KBM-7 (cell line): ENCODE measurements around the gene HIP1.
"Not testable (repeated sequence)": the region's sequence is repeated elsewhere in the genome, so short reads cannot be mapped to it uniquely, and the experiment has no call there.

Experiments
- DNase-seq: peaks from one replicate; pipeline ENCODE4 v3.0.0-alpha.2; 2015
- in situ Hi-C: fragments of 300-500 bp; cut with MboI; formaldehyde crosslinking; loops from 2 replicates; pipeline ENCODE4 v1.14.3; 2020; ENCODE audit warnings: low sequenced_read_pairs, low pct_unique_long_range_greater_than_20kb, mixed read lengths

HIP1 gene

DNA sequence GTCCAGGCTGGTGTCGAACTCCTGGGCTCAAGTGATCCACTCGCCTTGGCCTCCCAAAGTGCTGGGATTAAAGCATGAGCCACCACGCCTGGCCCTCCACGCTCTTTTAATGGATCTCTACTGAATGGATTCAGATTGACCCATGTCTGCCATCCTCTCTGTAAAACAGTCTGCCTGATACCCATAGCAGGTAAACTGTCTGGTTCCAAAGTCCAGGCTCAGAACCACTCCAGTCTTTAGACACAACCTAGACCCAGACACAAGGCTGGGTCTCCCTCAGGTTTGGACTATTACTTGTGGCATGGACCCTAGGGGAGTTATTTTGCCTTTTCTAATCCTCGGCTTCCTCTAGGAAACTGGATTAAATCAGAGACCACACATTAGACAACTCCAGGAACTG lies 19.1 kb downstream of the HIP1 start:
- no peak for DNase-seq
- in situ Hi-C loops: no loop called here

DNA sequence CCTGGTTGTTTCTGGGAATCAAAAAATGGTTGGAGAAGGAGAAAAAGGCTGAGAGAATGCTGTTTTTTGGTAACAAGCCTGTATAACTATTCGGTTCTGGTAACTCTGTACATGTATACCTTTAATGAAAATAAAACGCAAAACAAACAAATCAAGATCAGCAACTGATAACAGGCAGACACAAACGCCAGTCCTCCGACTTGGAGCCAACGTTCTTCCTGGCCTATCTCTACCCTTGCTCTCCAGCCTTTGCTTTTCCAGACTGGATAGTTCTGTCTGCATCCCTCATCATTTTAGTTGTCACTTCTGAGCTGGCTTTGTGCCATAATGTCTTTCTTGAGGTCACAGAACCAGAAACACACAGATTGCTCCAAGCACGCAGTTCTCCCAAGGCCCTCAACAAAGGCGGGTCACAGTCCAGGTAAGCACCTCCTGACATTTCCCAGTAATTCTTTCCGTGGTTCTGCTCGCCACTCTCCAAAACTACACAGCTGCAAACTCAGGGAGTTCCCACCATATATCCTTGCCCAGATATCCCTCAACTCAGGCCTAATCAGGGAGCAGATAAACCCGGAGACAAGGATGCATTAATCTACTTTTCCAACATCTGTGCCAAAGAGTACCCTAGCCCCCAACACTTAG lies 20.2 kb downstream of the HIP1 start:
- no peak for DNase-seq
- in situ Hi-C loops: no loop called here

DNA sequence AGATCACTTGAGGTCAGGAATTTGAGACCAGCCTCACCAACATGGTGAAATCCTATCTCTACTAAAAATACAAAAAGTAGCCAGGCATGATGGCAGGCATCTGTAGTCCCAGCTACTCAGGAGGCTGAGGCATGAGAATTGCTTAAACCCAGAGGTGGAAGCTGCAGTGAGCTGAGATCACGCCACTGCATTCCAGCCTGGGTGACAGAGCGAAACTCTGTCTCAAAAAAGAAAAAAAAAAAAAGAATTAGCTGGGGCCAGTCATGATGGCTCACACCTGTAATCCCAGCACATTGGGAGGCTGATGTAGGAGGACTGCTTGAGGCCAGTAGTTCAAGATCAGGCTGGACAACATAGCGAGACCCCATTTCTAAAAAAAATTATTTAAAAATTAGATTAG lies 21.0 kb downstream of the HIP1 start:
- in situ Hi-C loops, DNase-seq: not testable (repeated sequence)

DNA sequence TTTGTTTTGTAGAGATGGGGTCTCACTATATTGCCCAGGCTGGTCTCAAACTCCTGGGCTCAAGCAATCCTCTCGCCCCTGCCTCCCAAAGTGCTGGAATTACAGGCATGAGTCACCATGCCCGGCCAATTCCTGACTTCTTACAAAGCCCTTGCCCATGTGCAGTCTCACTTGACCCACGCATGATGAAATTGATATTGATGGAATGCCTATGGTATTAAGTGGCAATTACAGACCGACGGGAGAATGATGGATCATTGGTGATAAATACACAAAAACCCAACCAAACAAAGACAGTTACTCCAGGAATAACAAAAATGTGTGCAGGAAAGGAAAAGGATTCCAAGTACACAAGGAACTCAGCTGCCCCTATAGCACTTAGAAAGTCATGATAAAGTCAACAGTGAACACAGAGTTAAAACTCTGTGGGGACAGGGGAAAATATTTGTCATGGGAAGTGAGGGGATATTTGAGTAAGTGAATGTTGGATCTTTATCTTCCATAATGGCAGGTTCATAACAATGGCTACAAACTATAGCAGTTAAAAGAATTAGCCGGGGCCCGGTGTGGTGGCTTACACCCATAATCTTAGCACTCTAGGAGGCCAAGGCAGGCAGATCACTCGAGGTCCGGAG lies 21.6 kb downstream of the HIP1 start:
- DNase-seq: no peak
- in situ Hi-C loops: no loop called here

DNA sequence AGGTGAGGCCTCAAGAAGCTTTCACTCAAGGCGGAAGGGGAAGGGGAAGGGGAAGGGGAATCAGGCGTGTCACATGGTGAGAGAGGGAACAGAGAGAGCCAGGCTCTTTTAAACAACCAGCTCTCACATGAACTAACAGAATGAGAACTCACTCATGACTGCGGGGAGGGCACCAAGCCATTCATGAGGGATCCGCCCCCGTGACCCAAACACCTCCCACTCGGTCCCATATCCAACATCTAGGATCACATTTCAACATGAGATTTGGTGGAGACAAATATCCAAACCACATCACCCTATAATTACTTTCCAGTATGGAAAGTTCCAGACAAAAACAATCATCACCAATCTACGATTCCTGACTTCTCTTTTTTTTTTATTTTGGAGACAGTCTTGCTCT lies 22.9 kb downstream of the HIP1 start:
- DNase-seq: no peak
- in situ Hi-C loops: no loop called here

DNA sequence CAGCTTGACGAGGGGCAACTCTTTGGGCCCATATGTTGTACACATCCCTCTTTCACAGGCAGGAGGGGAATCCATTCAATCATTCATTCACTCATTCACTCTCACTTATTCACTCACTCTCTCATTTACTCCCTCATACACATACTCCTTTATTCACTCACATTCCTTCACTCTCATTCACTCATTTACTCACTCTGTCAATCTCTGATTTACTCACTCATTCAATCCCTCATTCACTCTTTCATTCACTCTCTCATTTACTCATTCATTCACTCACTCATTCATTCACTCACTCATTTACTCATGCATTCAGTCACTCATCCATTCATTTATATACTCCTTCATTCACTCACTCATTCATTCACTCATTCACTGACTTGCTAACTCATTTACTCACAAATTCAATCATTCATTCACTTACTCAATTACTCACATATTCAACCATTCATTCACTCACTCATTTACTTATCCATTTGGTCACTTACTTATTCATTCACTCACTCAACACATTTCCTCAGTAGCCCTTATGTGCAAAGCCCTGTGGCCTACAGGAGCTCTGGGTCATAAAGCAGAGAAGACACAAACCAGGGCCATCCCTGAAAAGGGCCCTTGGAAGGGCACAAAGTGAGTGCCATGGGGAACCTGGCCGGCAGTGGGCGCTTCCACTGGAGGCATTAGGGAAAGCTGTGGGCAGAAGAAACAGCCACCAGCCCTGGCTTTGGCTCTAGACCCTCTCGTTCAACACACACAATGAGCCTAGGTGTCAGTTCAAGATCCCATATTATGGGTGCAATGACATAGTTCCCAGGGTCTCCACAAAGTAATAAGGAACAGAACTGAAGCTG lies 26.0 kb downstream of the HIP1 start:
- in situ Hi-C loops: no loop called here
- DNase-seq: no peak

DNA sequence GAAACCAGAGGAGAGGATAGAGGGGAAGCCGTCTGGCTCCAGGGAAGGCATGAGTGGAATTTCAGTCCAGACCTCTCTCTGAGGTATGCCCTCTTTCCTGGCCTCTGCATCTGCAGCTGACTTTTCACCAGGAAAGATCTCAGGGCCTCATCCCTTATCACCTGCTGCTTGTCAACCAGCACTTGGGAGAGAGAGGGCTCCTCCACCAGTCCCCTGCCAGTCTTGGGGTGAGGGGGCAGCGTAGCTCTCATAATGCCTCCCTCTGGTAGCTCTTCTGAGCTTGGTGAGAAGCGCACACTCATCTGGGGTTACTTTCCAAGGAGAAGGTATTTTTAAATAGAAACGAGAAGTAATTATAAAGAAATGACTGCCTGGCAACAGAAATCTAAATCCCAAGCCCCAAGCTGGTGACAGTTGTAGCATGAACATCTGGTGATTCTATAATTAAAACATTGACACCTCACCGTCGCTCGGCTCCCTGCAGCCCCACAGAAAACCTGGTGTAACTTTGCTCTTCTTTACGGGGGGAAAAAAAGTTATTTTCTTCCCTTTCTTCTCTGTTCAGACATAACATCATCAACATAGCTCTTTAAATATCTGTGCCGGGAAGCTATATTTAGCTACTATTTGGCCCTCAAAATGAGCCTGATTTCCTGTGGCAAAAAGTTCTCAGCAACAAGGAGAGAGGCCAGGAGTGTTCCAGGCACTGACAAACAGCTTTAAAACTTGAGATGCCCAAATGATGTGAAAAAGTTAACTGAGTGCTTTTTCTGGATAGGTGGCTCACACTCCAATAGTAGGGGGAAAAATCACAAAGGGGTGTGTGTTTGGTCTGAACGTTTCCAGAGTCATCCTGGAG lies 26.9 kb downstream of the HIP1 start:
- DNase-seq: peak; percentile 92
- in situ Hi-C loops: no loop called here

DNA sequence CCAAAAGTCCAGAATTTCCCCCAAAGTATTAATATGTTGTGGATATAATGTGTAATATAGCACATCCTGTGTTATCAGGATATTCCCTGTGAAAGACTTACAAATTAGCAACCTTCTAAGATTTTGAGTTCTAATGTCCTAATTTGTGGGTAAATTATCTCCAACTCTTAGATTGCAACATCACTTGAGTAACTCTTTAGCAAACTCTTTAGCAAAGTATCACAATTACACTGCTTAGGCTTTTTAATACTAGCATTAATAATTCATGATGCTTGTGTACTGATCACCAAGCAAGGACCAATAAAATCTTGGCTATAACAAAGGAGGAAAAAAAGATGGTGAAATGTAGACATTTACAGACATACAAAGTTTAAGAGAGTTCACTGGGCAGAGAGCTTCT lies 27.7 kb downstream of the HIP1 start:
- DNase-seq: no peak
- in situ Hi-C loops: no loop called here

DNA sequence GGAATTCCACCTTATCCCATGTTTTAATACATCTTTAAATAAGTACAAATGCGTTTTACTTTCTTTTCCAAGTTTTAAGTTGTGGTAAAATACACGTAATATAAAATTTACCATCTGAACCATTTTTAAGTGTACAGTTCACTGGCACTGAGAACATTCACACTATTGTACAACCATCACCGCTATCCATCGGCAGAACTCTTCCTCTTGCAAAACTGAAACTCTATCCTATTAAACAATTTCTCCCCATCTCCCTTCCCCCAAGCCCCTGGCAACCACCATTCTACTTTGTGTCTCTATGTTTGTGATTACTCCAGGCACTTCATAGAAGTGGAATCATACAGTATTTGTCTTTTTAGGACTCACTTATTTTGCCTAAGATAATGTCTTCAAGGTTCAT lies 33.8 kb downstream of the HIP1 start:
- no peak for DNase-seq
- in situ Hi-C loops: no loop called here

DNA sequence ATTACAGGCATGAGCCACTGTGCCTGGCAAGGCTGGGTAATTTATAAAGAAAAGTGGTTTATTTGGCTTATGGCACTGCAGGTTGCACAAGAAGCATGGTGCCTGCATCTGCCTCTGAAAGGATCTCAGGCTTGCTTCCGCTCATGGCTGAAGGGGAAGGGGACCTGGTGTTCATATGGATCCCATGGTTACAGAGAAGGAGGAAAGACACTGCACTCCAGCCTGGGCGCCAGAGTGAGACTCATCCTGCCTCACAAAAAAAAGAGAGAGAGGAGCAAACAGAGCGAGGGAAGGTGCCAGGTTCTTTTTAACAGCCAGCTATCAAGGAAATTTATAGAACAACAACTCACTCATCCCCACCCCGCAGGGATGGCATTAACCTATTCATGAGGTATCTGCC lies 36.2 kb downstream of the HIP1 start:
- no peak for DNase-seq
- in situ Hi-C loops: no loop called here

DNA sequence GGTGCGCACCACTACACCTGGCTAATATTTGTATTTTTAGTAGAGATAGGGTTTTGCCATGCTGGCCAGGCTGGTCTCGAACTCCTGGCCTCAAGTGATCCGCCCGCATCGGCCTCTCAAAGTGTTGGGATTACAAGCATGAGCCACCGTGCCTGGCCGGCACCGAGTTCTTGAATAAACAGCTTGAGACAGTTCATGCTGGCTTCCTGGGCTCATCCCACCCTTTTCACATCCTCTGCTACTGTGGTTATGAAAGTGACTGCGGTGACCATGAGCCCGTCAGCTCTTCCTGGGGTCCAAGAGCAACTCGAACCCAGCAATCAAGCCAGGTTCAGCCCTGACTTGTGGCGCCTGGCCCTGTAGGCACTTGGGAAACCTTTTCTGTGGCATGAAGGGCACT lies 38.7 kb downstream of the HIP1 start:
- in situ Hi-C loops: no loop called here
- DNase-seq: no peak

DNA sequence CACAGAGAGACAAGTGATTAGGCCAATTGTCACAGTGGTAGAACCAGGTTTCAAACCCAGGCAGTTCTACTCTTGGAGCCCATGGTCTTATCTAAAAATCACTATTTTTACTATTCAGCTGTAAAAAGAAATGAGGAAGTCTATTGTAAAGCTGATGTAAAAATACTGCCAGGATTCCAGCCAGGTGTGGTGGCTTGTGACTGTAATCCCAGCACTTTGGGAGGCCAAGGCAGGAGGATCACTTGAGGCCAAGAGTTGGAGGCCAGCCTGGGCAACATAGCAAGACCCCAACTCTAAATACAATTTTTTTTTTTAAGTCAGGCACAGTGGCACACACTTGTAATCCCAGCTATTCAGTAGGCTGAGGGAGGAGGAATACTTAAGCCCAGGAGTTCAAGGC lies 40.4 kb downstream of the HIP1 start:
- in situ Hi-C loops: no loop called here

DNA sequence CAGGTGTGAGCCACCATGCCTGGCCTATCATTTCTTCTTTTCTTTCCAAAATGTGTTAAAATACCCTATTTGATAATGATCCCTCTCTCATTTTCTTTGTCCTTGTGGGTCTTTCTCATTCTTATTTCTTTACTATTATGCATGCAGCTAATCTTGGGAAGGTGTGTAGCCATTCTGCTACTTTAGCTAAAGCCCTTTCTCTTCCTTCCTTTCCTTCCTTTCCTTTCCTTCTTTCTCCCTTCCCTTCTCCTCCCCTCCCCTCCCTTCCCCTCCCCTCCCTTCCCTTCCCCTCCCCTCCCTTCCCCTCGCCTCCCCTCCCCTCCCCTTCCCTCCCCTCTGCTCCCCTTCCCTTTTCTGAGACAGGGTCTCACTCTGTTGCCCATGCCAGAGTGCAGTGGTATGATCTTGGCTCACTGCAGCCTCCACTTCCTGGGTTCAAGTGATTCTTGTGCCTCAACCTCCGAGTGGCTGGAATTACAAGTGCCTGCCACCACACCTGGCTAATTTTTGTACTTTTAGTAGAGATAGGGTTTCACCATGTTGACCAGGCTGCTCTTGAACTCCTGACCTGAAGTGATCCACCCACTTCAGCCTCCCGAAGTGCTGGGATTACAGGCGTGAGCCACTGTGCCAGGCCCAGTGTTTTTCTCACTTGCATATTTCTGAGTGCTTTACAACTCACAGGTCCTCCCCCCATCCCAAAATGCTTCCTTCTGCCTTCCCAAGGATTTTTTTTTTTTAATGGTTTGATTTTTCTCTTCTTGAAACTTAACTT lies 42.3 kb downstream of the HIP1 start:
- in situ Hi-C loops: no loop called here
- DNase-seq: no peak

More for the DNA sequence above, 40.4 kb downstream of the HIP1 start:
- no peak for DNase-seq

DNA sequence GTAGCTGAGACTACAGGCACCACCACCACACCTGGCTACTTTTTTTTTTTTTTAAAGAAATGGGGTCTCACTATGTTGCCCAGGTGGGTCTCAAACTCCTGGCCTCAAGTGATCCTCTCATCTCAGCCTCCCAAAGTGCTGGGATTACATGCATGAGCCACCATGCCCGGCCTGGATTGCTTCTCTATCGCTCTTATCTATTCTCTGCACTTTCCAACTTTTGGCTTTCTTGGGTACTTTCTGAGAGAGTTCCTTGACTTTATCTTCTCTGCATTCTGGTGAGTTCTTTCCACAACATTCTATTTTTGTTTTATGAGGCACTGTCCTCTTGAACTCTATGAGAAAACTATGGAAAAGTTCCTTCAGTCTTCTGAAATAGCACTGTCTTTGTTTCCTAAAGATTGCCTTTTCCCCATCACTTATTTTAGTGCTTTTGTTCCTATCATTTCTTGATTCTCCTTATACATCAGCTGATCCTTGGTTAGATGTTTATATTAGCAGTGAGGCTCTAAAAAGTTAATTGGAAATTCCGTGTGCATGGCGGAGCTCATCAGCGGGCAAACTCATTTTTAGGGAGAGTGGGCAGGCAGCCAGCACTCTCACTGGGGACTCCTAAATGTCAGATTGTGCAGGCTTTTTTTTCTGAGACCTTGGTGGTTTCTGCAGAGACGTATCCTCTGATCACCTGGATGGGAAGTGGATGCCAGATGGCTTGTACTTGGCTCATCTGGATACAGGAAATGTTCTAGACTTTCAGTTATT lies 43.9 kb downstream of the HIP1 start:
- in situ Hi-C loops: no loop called here
- DNase-seq: no peak

DNA sequence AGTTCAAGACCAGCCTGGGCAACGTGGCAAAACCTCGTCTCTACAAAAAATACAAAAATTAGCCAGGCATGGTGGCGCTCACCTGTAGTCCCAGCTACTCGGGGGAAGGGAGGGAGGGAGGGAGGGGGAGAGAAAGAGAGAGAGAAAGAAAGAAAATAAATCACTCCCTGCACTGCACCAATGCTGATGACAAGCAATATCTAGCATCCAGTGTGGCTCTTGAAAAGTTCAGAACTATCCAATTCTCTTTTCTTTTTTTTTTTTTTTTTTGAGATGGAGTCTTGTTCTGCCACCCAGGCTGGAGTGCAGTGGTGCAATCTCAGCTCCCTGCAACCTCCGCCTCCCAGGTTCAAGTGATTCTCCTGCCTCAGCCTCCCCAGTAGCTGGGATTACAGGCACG lies 45.1 kb downstream of the HIP1 start:
- in situ Hi-C loops: not testable (repeated sequence)

DNA sequence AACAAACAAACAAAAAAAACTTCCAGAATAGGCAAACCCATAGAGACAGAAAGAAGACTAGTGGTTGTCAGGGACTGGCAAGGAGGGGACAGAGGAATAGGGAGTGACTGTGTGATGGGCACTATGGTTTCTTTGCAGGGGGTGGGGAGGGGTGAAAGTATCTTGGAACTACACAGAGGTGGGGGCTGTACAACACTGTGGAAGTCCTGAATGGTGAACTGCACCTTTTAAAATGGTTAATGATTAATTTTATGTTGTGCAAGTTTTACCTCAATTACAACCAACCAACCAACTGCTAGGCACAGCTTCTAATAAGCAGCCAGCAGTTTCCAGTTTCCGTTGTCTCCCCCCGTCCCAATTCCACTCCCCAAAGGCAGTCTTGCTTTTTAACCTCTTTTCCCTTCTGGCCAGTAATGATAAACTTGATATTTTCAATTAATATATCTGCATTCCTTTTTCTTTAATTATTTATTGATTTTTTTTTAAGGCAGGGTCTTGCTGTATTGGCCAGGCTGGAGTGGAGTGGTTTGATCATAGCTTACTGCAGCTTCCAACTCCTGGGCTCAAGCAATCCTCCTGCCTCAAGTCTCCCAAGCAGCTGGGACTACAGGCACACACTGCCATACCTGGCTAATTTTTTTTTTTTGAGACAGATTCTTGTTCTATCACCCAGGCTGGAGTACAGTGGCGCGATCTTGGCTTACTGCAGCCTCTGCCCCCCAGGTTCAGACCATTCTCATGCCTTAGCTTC lies 46.8 kb downstream of the HIP1 start:
- in situ Hi-C loops: no loop called here
- no peak for DNase-seq

More for the DNA sequence above, 45.1 kb downstream of the HIP1 start:
- not testable (repeated sequence) for DNase-seq

DNA sequence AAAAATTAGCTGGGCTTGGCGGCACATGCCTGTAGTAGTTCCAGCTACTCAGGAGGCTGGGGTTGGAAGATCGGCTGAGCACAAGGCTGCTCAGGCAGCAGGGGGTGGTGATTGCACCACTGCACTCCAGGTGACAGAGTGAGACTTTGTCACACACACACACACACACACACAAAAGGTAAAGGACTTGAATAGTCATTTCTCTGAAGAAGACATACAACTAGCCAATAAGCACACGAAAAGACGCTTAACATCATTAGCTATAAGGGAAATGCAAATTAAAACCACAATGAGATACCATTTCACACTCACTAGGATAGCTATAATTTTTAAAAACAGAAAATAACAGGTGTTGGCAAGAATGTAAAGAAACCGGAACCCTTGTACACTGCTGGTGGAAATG lies 48.6 kb downstream of the HIP1 start:
- DNase-seq: no peak
- in situ Hi-C loops: no loop called here
